Measurements from ENCODE around the gene ACTR3.

The ACTR3 gene

DNA sequence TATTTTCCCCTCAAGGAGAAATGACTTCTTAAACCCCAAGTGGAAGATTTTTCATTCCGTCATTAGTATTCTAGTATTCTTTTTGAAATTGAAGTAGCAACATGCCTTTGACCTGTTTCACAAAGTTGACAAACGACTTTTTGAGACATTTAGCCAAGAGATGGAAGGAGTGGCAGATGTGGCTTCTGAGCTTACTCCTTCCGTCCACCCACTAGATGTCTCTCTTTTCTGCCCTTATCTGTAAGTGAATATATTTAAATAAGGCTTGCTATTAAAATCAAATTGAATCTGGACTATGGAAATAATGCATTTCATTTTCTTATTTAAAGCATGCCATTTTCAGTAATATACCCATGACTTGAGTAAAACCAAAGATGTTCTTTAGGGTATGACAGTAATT is 74.1 kb downstream of the ACTR3 start:
- no peak for DNase-seq (ENCODE audit: extremely low read depth in 1 of 2, low read depth in 1 of 2)

DNA sequence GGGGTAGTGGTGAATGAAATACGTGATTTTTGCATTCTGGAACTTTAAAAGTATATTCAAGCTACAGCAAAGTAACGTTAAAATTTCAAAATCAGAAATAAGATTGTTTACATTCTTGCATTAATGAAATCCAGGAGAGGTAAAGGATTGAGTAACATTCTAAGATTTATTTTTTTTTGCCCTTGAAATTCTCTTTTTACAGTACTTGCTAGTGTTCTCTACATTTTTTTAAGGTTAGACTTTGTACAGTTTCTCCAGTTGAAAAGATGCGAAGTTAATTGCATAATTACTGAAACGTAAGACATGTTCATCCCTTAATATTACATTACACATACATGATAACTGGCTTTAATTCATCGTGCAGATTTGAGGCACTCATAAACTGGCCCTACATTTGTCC is 74.5 kb downstream of the ACTR3 start:
- no peak for DNase-seq (ENCODE audit: extremely low read depth in 1 of 2, low read depth in 1 of 2)

DNA sequence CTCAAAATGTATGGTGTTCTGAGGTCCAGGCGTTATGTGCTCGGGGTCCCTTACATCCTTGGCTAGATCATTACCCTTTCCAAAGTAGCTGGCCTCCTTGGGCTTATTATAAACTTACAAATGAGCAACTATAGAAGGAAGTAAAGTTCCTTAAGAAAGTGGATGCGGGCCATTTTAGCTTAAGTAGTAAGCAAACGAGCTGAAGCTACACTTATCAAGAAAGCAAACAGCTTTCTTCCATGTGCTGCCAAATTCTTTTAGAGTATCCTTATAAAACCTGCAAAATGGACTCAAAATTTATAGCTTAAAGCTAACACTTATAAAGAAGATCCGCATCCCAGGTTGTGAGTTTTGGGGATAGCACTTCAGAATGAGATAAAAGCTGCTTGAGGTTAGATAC is 75.3 kb downstream of the ACTR3 start:
- DNase-seq (ENCODE audit: extremely low read depth in 1 of 2, low read depth in 1 of 2), result no peak

DNA sequence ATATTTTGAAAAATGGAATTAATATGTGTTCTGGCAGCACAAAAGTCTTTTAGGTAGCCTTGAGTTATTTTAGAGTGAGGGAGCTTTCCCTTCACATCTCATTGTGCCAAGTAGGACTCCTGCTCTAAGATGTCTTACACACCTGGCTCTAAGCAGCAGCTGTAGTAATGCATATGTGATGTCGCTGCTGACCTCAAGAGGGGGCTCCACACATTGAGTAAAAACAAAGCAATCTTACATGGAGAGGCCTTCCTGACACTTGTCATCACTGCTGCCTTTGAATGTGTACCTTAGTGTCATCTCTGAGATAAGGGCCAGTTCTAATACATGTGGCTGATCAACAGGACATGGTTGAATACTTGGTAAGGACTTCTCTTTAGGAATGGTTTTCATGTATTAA is 75.8 kb downstream of the ACTR3 start:
- DNase-seq (ENCODE audit: extremely low read depth in 1 of 2, low read depth in 1 of 2), result no peak

DNA sequence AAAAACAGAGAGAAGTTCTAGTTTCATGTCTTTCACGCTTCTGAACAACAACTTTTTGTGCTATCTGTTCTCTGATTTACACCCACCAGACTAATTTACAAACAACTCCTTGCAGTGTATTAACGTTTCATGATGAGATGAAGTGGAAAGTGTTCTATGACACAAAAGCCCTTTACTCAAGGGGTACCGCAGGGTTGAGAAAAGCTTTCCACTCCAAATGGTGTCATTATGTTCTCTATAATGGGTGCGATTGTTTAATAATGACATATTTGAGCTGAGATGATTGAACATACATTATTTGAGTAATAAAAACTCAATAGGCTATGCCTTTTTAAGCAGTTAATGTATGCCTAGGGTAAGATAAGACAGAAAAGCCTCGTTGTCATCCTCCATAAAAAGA is 76.3 kb downstream of the ACTR3 start:
- DNase-seq (ENCODE audit: extremely low read depth in 1 of 2, low read depth in 1 of 2), result no peak

DNA sequence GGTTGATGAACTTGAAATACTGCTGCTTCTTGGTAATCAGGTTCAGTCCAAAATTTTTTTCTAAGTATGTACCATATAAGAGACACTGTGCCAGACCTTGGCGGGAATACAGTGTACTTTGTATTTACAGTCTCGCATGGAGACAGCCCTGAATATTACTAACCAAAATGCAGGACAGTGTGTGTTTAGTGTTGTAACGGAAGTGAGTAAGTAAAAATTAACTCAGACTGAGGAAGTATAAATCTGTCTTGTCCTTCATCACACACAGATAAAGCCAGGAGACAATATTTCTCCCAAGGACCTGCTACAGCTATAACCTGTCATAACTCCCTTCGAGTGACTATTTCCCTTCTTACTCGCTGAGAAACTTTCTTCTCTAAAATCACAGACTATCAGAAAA is 76.9 kb downstream of the ACTR3 start:
- no peak for DNase-seq (ENCODE audit: extremely low read depth in 1 of 2, low read depth in 1 of 2)

DNA sequence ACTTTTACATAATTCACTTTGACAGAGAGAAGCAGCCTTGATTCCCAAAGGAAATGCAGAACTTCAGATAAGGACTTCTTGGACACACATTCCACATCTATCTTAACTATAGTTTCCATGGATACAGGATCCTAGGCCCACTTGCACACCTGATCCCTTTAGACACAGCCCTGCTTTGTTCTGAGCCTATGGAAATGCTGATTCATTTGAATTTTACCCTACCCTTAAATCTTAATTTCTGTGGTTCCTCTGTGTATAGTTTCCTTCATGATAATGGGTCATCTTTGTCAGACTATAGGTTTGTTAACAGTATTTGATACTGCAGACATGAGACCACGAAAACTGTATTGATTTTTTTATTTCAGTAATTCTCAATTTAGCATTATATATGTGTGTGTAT is 77.4 kb downstream of the ACTR3 start:
- no peak for DNase-seq (ENCODE audit: extremely low read depth in 1 of 2, low read depth in 1 of 2)

DNA sequence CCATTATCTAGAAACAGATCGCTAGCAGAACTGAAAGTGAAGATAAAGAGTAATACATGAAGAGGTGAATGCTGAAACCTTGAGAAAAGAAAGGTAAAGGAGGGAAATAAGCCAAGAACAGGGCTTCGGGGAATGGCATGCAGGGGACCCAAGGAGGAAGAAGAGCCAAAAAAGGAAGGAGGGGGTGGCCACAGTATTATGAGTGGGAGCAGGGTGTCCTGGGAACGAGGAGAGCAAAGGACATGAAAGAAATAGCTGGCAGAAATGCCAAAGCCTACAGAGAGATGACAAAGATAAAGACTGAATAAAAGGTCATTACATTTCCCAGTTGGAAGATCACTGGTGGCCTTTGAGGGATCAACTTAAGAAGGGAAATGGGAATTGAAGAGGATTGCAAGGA is 82.9 kb downstream of the ACTR3 start:
- no peak for DNase-seq (ENCODE audit: extremely low read depth in 1 of 2, low read depth in 1 of 2)

DNA sequence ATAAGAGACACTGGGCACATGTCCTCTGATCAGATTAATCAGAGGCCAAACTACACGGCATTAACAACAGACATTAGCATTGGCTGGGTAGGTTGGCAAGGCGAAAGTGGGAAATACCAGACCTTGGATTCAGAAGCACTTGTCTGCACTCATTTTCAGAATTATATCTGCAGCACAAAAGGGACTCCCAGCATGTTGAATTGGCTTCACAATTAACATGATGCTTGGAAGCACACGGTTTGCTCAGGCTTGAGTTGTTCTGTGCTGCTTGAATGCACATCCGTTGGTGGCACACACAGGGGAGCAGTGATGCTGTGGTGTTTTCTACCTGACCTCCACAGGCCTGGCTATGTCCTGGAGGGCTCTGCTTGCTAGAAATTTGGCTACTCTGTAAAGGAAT is 83.9 kb downstream of the ACTR3 start:
- DNase-seq (ENCODE audit: extremely low read depth in 1 of 2, low read depth in 1 of 2), result no peak

DNA sequence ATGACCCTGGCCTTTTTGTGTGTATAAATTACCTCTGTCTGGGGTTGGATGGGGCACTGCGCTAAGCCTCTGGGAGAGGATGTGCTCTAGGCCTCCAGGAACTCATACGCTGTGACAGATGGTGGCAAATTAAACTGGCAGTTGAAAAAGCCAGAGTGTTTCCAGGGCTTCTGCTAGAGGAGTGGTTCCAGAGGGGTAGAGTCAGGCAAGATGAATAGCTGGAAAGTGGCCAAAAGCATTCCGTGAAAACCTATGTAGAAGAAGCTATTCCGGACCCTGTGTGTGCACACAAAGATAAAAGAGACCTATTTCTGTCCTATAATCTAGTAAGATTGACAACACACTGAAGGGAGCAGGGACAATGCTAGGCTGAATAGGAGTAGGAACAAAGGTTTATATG is 84.8 kb downstream of the ACTR3 start:
- DNase-seq (ENCODE audit: extremely low read depth in 1 of 2, low read depth in 1 of 2), result no peak

DNA sequence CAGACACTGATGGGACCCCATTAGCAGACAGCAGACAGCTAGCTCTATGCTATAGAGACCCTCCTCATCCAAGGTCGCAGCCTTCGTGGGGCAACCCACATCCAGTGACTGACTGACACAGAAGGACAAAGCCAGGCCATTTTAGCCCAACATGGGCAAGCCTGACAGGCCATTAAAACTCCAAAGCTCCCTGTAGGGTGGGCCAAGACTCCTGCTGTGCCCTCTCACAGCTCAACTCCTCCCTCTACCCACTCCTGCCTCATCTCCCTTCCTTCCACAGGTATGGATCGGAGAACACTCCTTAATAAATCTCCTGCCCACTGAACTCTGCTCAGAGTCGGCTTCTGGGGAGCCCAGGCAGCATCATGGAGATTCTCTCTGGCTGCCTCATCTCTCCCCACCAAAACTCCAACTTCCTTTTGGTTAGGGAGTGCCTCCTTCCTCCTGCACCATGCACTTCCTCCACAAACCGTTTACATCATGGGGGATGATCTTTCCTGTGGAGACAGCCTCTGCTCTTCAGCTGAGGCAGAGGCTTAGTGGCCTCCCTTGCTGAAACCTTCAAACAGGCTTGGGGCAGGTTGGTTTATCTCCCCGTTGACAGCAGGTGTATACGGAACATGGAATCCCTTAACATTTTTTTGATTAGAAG is 86.5 kb downstream of the ACTR3 start:
- DNase-seq (ENCODE audit: extremely low read depth in 1 of 2, low read depth in 1 of 2), result no peak

DNA sequence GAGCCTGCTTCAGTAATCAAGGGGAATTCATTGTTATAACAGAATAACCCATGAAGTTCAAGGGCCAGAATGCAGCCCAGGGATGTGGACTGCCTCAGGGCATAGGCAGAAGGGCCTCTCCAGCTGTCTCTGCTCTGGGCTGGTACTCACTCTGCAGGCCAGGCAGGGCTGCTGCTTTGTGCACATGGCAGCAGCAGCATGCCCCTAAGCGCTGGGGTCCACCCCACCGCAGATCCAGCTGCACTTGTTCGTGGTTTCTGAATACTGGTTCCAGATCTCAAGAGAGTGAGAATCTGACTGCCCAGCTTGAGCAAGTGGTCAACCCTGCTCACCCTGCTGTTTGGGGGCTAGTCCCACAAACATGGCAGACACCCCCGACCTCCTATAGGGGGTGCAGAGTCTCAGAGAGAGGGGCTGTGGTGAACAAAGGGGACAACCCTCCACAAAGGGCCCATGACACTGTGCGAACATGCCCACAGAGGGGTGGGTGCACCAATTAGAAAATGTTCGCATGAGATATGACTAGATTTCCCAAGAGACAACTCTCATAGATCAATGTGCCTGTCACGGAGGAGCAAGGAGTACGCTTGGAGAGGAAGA is 87.3 kb downstream of the ACTR3 start:
- no peak for DNase-seq (ENCODE audit: extremely low read depth in 1 of 2, low read depth in 1 of 2)

DNA sequence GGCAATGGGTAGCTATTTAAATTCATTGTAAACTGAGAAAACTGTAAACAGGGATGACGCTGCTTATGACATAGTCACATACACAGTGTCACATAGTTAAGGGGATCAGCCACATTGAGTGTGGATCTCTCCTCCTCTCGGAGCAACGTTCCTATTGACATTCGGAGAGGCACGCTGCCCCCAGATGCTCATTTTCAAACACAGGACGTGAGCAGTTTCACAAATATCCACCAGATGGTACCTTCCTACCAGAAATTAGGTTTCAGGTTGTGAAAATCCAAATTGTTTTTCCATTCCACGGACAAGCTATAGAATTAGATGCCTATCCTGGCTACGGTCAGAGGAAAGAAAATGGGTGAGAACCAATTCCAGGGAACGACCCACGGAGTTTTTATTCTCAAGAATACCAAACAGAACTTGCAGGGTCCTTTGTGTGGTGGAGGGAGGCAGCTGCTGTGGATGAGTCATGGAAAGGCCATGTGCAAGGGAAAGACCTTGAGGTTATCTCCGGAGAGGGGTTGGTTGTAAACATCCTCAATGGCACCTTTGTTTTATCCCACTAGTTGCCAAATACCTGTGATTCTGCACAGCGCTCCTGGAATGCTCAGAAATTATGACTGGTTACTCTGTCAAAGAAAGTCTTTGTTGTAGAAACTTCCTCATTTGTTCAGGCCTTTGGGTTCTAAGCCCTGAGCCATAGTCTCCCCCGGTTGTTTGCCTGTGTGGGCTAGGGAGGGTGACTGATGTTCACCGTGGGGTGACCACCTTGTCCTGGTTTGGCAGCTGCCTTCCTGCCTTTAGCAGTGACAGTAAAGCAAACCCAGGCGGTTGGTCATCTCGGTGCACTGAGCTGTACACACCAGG is 88.0 kb downstream of the ACTR3 start:
- DNase-seq (ENCODE audit: extremely low read depth in 1 of 2, low read depth in 1 of 2), result no peak

DNA sequence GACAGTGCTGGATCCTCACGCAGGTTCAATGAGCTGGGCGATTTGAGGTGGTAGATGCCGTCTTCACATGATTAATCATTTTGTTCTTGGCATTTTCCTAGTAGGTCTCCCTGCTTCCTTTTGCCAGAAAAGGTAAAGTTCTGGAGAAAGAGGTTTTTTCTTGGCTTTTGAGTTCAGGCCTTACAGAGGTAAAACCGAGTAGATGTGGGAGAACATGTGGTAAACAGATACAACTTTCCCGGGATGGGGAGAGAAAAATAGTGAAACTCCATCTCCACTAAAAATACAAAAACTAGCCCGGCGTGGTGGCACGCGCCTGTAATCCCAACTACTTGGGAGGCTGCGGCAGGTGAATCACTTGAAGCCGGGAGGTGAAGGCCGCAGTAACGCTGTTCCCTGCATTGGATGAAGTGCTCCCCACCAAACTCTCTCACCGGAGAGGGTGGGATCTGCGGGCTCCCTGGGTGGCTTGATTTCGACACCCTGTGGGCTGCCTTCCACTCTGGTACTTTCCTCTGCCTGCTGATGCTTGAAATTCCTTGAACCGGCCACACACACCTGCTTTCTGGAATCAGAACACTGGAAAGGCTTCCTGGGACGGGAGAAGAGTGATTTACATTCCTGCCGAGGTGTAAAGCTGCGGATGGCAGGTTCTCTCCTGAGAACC is 88.8 kb downstream of the ACTR3 start:
- no peak for DNase-seq (ENCODE audit: extremely low read depth in 1 of 2, low read depth in 1 of 2)

DNA sequence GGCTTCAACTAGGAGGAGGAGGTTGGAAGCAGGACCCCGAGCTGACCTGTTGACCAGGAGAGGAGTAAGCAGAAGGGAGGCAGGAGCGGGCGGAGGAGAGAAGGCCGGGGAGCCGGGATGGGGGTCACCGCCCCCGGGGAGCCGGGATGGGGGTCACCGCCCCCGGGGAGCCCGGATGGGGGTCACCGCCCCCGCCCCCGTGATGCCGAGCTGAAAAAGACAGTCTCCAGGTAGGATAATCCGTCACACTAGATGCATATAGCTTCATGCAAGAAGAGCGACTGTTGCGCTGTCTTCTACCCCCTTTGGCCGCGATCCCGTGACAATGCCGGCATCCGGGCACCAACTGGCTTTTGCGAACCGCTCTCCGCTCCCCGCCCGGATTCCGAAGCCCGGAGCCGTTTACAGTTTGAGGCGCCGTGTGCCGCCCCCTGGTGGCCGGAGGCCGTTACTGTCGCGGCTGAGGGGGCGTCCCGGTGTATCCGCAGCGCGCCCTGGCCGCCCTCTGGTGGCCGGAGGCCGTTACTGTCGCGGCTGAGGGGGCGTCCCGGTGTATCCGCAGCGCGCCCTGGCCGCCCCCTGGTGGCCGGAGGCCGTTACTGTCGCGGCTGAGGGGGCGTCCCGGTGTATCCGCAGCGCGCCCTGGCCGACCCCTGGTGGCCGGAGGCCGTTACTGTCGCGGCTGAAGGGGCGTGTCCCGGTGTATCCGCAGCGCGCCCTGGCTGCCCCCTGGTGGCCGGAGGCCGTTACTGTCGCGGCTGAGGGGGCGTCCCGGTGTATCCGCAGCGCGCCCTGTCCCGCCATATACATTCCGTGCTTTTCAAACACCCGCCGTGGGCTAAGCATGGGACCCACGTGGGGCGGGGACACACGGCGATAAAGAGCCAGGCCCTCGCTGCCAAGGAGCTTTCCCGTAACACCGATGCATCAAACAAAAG is 89.6 kb downstream of the ACTR3 start:
- peak; percentile 43 to 71 for DNase-seq (ENCODE audit: extremely low read depth in 1 of 2, low read depth in 1 of 2)

DNA sequence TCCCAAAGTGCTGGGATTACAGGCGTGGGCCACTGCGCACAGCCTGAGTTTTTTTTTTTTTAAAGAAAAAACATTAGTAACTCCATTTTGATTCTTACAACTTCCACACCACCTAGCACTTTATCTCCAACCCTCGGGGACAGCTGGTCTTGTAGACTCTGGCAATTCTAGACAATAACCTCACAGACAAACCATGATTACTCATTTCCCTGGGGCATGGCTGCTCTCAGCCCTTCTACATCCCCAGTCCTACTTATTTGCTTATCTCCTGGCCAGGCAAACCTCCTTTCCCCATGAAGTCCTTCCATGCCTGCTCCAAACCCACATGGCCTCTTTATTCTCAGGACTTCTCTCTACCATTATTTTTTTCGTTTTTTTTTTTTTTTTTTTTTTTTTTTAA is 91.1 kb downstream of the ACTR3 start:
- no peak for DNase-seq (ENCODE audit: extremely low read depth in 1 of 2, low read depth in 1 of 2)

DNA sequence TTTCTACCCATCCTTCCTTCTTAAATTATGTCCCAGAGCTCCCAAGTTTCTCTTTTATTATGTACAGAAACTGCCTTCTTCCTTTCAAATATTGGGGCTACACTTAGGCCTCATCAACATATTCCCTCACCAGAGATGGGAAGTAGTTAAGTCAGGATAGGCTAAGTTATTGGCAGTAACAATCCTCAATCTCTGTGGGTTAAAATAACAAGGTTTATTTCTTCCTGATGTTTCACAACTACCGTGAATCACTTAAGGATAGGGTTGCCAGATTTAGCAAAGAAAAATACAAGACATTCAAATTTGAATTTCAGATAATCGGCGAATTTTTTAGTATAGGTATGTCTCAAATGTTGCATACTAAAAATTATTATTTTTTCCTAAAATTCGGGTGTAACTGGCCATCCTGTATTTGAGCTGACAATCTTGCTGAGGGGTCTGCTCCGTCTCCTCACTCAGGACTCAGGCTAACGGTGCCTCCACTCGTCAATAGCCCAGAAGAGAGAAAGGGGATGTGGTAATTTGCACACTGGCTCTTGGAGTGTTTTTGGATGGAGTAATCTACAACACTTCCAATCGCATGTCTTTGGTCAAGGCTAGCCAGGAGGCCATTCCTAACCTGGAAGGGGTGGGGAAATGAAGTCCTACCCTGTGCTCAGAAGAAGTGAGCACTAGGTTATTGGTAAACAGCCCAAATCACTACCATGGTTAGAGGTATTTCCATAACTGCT is 91.7 kb downstream of the ACTR3 start:
- no peak for DNase-seq (ENCODE audit: extremely low read depth in 1 of 2, low read depth in 1 of 2)

DNA sequence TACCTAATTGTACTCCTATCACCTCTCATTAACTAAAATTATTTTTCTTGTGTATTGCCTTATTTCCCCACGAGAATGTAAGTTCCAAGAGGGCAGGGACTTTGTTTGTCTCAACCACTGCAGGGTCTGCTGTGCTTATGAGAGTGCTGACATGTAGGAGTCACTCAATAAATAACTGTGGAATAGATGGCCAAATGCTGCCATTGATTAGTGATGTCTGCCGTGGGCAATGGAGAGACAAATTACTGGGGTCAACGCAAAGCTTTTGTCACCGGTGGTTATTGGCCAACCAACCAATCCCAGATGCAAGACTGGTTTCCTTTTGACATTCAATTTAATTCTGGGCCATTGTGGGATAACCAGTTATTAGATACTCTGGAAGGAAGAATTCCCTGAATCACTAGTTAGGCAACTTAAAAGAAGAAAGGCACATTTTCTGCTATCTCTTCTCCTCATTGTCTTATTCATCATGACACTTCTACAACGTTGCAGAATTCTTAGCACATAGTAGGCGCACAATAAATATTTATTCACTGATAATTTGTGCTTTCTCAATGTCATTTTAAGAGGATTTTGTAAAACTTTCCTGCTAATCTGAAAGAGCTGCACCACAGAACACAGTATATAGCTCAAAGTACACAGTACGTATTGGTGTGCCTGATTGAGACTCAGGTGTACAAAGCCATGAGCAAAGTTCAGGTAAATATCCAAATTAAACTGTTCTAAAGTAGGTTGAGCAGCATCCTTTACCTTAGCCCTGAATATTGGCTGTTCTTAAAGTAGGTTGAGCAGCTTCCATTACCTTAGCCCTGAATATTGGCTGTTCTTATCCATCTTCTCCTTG is 95.9 kb downstream of the ACTR3 start:
- DNase-seq (ENCODE audit: extremely low read depth in 1 of 2, low read depth in 1 of 2), result no peak

DNA sequence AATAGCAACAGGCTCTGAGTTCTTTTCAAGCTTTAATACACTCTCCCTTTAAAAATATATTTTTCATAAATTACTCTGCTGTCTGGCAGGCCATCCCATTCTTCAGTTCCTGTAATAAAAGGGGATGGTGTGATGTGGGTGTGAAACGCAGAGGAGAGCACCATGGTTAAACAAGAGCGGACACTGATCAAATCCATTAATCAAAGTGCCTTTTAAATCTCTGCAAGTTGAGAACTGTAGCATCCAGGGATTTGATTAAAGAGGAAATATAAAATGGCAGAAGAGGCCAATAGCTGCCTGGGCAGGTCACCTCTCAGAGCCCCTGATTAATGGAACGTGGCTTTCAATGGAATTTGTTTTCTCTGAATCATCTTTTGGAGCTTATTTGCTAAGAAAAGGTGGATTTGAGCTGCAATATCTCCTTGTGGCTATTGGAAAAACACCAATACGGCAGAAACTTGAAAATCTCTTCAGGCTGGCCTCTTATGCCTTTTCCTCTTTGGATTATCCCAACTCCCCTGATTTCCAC is 96.9 kb downstream of the ACTR3 start:
- DNase-seq (ENCODE audit: extremely low read depth in 1 of 2, low read depth in 1 of 2), result no peak
